ENCODE data around the gene SERPINB12.

Gene SERPINB12

DNA sequence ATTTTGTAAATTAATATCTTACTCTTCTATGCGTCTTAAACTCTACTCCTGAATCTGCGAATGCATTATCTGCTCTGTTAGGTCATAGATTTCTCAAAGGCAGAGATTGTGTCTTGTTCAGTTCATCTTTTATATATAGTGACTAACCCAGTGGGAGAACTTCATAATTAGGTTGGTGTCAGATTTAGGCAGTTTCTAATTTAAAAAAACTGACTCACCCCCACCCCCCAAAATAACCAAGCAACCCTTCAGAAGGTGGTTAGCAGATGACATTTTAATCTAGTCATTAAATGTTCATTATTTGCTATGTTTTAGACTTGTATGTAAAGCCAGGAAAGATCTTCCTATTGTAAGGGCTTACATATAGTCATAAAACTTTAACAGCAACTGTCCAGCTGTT is 10.4 kb downstream of the SERPINB12 start:
- DNase-seq: no peak

DNA sequence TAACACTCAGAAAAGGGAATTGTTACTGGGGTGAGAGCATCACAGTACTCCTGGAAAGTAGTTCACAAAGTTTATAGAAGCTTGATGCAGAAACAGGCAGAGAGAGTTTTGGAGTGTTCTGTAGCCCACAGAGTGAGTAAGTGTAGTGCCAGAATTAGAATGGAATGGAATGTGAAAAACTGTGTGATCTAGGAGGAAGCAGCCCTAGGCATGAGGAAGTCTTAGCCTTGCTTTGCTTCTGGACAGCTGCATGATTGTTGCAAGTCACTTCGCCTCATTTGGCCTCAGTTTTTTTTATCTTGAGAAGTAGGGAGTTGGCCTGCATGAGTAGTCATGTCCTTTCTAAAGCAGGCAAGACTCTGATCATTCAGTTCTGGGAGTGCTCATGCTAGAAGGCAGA is 10.9 kb downstream of the SERPINB12 start:
- no peak for DNase-seq

DNA sequence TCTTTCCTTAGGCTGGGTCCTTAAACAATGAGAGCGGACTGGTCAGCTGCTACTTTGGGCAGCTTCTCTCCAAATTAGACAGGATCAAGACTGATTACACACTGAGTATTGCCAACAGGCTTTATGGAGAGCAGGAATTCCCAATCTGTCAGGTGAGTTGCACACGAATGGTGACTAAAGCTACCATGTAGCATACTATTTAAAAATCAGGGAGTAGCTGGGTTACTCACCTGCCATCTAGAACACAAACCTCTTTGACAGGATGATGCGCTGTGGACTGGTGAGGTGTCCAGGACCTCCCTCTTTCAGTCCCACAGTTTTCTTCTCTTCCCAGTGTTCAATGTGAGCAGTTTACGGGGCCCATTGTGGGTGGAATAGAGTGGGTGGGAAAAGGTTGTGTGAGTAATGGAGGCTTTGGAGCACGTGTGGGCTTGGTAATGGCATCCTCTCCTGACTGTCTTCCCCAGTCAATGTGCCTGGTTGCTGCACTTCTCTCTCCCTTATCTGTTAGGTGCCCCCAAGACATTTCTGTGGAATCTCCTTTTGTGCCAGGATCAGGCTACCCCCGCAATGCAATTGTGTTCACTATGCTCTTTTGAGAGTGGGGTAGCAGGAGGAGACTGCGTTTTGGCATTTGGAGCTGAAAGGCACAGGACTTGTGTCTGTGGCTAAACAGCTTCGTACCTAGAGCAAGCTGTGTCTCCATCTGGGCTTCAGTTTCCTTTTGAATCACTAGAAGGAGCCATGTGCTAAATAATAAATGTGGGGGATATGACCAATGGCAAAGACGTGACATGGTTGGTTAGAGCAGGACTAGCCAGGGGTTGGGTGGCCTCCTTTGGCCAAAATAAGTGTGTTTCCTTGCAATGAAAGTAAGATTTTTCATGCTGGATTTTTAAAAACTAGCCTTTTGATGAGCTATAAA is 17.7 kb downstream of the SERPINB12 start:
- DNase-seq: no peak

DNA sequence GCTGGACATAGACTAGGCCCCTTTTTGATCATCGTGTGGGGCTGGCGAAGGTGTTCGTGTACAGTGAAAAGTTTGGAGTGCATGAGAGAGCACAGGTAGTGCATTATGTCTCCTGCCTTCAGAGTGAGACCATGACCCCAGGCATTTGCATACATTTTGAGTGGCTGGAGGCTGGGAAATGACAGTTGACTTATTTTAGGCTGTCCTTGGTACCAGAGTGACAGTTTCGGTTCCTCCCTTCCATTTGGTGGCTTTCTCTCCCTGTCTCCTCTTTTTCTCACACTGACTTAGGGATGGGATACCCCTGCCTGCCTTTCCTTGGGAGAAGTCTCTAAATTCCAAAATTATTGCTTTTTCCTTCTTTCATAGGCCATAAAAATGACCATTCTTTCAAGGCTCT is 20.1 kb downstream of the SERPINB12 start:
- no peak for DNase-seq

DNA sequence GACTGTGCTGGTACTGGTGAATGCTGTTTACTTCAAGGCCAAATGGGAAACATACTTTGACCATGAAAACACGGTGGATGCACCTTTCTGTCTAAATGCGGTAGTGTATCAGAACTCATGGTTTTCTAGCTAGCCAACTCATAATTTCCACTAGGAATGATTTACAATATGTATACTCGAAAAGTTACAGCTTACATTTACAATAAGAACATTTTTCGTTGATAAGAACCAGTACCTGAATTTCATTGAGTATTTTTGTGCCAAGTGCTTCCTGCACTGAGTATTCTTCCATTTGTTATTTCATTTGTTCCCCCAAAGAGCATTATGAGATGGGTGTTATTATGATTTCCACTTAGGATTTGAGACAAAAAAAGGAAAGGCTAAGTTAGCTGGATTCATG is 21.9 kb downstream of the SERPINB12 start:
- no peak for DNase-seq

DNA sequence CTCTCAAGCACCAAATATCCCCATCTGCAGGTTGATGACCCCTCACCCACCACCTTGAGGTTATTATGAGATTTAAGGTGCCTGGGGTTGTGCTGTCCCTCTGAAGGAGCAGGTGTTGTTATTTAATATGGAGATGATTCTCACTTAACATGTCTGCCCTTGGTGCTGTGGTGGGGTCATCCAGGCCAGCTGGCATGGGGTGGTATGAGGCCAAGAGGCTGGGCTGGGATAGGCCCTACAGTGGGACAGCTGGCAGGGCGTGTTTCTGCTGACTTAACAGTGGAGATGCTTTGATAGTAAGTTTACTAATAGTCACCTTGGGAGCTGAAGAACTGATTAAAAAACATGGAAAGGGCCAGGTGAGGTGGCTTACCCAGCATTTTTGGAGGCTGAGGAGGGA is 22.4 kb downstream of the SERPINB12 start:
- DNase-seq: no peak

DNA sequence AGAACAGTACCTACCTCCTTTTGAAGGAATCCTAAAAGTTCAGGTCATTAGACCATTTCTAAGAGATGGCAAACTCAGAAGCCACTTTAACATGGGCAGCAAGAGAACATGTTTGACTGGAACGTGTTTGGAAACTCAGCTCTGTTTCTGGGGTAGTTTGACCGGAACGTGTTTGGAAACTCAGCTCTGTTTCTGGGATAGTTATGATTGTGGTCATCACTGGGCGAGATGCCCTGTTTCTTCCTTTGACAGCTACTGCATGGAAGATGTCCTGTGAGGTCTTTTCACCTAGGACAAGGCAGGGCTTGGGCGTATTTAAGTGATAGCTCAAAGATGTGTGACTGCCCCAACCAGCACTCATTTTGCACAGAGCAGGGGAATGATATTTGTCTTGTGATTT is 25.1 kb downstream of the SERPINB12 start:
- no peak for DNase-seq

DNA sequence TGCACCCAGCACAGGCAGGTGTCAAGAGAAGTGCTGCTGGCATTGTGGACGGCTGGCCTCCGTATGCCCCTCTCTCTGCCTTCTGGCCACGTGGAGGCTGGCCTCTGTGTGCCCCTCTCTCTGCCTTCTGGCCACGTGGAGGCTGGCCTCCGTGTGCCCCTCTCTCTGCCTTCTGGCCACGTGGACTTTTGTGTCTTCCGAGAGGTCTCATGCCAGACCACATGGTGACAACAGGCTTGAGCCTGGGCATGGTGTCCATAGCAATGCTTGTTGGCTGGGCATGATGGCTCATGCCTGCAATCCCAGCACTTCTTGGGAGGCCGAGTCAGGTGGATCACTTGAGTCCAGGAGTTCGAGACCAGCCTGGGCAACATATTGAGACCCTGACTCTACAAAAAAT is 25.7 kb downstream of the SERPINB12 start:
- no peak for DNase-seq

DNA sequence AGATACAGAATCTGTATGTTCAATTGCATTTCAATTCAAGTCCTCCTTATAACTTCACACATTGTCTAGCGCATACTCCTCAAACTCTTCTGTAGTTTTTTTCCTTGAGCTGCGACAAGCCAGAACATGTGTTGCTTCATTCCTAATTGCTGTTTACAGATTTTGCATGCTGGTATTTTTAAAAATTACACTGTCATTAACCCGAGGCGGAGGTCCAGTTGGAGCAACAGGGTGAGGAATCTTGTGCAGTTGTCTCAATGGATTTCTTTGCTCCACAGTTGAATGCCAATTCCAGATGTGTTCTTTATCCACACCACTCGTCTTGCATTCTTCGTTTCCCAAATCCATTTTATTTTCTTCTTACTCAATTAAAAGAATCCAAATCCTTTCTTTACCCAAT is 28.6 kb downstream of the SERPINB12 start:
- no peak for DNase-seq

DNA sequence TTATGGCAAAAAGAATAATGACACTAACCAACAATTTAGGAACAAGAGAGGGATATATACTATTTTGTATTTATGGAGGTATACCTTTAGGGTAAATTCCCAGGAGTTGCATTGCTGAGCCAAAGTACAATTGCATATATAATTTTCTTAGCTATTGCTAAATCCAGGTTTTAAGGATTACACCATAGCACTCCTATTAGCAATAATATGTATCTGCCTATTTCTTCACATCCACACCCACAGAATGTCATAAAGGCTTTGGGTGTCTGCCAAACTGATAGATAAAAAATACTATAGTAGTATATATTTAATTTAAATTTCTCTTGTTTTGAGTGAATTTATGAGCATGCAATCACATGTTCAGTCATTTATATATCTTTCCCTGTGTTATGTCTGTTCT is 33.5 kb downstream of the SERPINB12 start:
- no peak for DNase-seq

DNA sequence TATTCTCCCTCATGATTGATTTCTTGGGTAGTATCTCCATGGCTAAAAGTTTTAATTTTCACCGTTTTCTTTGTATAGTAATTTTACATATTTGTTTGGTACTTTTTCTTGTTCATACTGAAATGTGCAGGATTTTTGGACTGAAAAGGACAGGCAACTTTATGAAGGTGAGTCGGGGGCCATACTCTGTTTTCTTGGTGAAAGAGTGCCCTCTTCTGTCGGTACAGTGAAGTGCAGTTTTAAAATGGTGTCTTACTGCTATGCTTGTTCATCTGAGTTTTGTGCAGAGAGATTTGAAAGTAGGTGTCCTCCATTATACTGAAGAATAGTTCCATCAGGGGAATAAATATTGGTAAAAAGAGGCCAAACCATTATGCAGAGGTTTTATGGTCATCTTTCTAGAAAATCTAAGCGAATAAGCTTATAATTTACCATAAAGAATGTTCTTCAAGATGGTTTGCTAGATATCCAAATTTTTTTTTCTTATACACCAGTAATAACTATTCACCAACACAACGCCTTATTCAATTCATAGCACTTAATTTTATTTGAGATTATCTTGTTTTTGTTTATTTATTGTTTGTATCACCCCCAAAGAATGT is 36.3 kb downstream of the SERPINB12 start:
- no peak for DNase-seq

DNA sequence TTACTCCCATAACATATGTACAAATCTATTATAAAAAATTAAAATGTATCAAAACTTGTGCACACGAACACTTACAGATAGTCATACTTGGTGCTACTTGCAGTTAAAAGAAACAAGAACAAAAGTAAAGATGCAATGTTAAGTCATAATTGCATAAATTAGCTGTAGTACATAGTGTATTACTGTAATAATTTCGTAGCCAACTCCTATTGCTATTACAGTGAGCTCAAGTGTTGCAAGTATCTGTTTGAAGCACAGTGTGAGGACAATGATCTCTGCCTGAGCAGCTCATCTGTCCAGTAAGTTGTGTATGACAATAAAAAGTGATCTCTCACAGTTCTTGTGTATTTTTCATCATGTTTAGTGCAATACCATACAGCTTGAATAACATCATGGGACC is 37.4 kb downstream of the SERPINB12 start:
- DNase-seq: no peak

DNA sequence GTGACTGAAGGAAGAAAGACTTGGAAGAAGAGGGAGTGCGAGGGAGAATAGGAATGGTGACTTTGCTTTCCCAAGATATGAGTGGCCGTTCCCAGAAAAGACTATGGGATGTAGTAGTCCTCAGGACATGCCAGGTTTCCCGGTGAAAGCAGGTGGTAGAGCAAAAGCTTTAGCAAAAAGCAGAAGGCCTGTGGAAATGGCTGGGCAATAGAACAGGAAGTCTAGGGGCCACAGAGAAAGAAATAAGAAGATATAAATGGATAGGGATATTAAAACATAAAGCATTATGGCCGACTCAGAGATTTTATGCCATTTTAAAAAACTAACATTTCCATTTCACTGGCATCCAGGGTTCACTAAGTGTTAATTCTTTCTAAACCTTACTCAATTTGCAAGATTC is 43.8 kb downstream of the SERPINB12 start:
- DNase-seq: no peak

DNA sequence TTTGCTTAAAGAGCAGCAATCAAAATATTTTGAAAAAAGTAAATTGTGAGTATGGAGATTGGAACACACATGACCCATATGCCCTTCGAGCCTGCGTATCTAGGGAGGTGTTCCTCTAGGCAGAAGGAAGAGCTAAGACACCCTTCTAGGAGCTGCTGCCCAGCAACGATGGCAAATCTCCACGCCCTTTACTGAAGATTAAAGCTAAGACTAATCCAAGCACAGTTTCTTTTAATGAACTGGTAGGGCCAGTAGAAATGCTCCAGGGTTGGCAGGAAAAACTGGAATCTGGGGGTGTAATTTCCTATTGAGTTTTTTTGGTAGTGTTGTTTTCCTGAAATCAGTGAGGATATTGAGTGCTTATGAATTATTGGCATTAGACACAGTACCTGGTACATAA is 44.3 kb downstream of the SERPINB12 start:
- DNase-seq: no peak

DNA sequence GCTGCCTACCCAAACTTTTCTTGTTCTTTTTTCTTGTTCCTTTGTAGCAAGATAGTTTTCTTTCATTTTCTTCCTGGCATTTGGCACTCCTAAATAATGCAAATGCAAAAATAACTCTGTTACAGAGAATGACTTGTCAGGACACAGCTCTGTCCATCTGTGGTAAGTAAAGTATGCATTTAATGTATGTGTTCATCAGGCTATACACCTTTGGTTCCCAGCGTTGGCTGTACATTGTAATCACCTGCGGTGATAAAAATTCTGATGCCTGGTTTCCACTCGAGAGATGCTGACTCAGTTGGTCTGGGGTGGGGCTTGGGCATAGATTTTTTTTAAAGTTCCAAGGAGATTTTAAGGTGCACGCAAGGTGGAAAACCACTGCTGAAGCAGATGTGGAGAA is 44.8 kb downstream of the SERPINB12 start, which contains the start of gene SERPINB13:
Gene SERPINB13 (plus strand): TSS at position 378 of the 400 bp plus-strand sequence. CDS start 1,325 bp downstream, outside the sequence.
- DNase-seq: no peak

DNA sequence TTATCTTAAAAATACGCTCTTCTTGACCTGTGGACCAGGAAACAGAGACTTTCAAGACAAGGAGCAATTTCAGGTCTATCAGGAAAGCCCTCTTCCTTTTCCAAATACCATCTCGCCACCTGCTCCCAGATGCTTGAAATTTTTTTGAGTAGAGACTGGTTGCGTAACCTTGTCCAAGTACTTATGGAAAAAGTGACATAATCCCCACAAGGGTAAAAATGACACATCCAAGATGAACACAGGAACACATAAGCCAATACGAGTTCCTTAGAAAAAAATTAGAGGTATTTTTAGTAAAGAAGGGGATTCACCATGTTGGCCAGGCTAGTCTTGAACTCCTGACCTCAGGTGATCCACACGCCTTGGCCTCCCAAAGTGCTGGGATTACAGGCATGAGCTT is 46.7 kb downstream of the SERPINB12 start:
- no peak for DNase-seq

DNA sequence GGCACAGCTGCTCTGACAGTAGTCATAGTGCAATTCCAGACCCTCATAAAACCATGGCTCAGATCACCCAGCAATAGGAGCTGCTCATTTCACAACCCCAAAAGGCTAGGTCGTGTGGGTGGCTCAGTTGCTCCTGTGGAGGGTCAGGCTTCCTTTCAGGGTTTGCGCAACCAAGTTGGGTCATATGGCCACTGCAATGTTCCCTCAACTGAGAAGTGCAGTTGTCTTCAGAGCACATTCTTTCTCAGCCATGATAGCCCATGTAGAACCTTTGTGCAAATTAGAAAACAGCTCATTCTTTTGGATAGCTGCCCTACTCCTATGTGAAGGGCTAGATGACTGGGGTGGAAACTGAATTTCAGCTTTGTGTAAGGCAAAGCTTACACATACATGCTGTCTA is 48.2 kb downstream of the SERPINB12 start:
- no peak for DNase-seq

DNA sequence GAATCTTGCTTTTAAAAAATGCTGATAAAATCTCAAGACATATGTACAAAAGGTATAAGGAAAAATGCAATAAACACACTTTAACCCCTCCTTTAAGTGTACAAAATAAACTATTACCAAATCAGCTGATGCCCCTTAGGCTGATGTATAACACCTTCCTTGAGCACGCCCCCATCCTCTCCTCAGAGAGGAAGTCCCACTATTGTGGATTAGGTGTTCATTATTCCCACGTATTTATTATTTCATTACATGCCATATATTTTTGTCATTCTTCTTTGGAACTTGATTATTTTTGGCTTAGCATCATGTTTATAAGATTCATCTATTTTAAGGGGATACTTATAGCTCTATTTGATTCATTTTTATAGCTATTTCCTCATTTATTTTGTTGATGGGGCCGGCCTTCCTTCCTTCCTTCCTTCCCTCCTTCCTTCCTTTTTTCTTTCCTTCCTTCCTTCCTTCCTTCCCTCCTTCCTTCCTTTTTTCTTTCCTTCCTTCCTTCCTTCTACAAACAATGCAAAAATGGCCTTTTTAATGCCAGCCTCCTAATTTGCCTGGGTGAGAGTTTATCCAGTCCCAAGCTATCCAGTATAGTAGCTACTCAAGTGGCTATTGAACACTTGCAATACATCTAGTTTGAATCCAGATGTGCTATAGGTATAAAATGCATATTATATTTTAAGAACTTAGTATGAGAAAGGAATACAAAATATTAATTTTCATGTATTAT is 49.0 kb downstream of the SERPINB12 start:
- DNase-seq: no peak

DNA sequence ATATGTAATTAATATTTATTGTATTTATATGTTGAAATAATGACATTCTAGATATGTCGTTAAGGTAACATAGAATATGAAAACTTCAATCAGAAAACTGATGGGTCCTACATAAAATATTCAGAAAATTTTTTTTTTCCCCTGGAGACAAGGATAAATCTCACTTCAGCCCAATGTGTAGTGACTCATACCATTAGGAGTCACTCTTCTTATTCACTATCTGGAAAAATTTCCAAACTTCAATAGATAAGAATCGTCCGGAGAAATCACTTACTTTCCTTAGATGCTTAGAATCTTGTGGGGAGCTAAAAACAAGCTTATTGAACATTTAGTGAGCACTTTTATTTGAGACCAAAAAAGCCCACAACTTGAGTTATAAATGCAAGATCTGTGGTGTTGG is 49.6 kb downstream of the SERPINB12 start:
- no peak for DNase-seq

DNA sequence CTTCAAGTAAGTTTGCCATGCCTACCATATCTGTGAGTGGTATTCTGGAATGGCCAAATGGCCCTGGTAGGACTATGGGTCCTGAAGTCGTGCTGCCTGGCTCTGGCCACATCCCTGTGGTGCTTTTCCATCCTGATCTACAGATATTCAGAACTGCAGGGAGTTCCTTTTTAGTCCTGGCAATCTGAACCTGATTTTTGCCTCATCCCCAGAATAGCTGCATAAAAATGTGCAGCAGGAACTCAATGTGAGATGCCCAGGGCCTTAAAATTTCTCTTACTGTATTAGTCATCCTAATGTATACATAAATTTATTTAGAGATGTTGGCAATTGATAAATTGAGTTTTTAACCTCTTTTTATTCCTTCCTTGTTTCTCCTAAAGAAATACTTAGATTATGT is 50.3 kb downstream of the SERPINB12 start:
- no peak for DNase-seq

DNA sequence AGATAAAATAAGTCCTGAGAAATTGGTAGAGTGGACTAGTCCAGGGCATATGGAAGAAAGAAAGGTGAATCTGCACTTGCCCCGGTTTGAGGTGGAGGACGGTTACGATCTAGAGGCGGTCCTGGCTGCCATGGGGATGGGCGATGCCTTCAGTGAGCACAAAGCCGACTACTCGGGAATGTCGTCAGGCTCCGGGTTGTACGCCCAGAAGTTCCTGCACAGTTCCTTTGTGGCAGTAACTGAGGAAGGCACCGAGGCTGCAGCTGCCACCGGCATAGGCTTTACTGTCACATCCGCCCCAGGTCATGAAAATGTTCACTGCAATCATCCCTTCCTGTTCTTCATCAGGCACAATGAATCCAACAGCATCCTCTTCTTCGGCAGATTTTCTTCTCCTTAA is 54.8 kb downstream of the SERPINB12 start:
- DNase-seq: no peak

DNA sequence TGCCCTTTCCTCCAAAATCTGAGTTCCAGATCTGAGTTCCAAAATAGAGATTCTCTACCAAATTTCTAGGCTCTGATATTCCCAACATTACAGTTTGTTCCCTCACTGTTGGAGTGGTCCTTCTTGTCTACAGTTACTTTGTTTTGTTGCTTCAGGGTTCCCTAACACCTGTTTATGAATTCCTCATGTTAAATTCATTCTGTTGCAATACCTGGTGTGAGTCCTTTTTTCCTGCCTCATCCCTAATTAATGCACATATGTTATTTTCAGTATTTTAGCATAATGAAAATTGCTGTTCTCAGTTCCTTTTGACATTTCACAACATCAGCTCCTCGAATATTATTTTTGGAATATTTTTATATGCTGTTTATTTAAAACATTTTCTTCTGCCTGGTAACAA is 61.2 kb downstream of the SERPINB12 start:
- DNase-seq: no peak

DNA sequence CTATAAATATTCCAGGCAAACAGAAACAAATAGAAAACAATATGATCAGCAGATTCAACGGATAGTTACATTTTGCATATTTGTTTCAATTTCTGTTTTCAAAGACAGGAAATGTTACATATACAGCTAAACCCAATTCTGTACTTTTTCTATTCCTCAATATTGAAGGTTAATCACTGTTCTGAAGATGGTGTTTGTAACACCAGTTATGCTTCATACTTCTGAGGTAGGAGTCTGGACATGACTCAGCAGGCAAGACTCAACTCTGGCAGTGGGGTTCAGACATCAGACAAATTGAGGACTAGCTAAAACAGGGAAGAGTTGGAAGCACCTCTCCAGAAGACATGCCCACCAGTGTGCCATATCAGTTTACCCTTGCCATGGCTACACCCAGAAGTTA is 61.6 kb downstream of the SERPINB12 start:
- no peak for DNase-seq
